ENCODE results near the gene SH3BGRL2. TPM values are rescaled to one million over a fixed set of nuclear protein-coding genes. Genes with fewer than 3 reads are reported as not detected.

Gene SH3BGRL2
- polyA plus RNA-seq, 1 donor (not counting 4 experiments of a cell fraction or from before 2014, with no cell fraction given): 3.8 TPM

GRCh38 chr6:79719248-79719960 is 88.3 kb downstream of the SH3BGRL2 start:
- no peaks in the 10 kb centered on the region for H3K36me3 ChIP-seq (ENCODE audit: control insufficient read depth in 2 of 2, extremely low read depth in 1 of 2, insufficient read depth in 2 of 2, low read length in 2 of 2)
- no peak for FAIRE-seq
- H3K4me2 ChIP-seq (ENCODE audit: control insufficient read depth, extremely low read depth, insufficient read depth, low read depth, low read length): no peak overlapping the region
- no peaks in the 10 kb centered on the region for H3K79me2 ChIP-seq (ENCODE audit: control insufficient read depth, insufficient read depth, low read length)
- no peaks in the 10 kb centered on the region for H3K9me1 ChIP-seq (ENCODE audit: control insufficient read depth, extremely low read depth, insufficient read depth, low read length)
- no peak overlapping the region for H3K4me3 ChIP-seq (ENCODE audit: control insufficient read depth in 2 of 3, extremely low read depth in 1 of 3, insufficient read depth in 2 of 3, low read depth in 1 of 3, low read length in 3 of 3)
- H3K27ac ChIP-seq (ENCODE audit: control insufficient read depth, insufficient read depth, low read length): no peak overlapping the region
- peaks cover under 1% of the 10 kb centered on the region for H3K27me3 ChIP-seq (ENCODE audit: control insufficient read depth, extremely low read depth, insufficient read depth, low read length)
- H3K9me3 ChIP-seq (ENCODE audit: control insufficient read depth, low read depth, low read length): no peaks in the 10 kb centered on the region
- TF ChIP-seq EZH2 (IDR thresholded peaks at IDR 0.05; ENCODE audit: low read length) (no peak), CTCF (optimal IDR thresholded peaks at IDR 0.05 in 1 of 3, IDR thresholded peaks at IDR 0.05 in 1 of 3, conservative IDR thresholded peaks at IDR 0.05 in 1 of 3; ENCODE audit: extremely low read depth in 1 of 3, insufficient read depth in 2 of 3, low read length in 3 of 3) (no peak)
- dilution Hi-C loops (cut with MboI; ENCODE audit: extremely low pct_ligation_motif_present, low sequenced_read_pairs): no loop called here
- no peaks in the 10 kb centered on the region for H4K20me1 ChIP-seq (ENCODE audit: control insufficient read depth, extremely low read depth, insufficient read depth, low read length)
- H3K4me1 ChIP-seq (ENCODE audit: control insufficient read depth, extremely low read depth, insufficient read depth, low read length): no peaks in the 10 kb centered on the region
- H2AFZ ChIP-seq (ENCODE audit: control insufficient read depth, low read length): no peak overlapping the region
- no peak overlapping the region for H3K9ac ChIP-seq (ENCODE audit: control insufficient read depth, extremely low read depth, insufficient read depth, low read length)
- no peak for DNase-seq (ENCODE audit: low read depth, low spot score)

- dilution Hi-C loops (cut with MboI; ENCODE audit: extremely low pct_ligation_motif_present, low sequenced_read_pairs): no loop called here
- no peaks in the 10 kb centered on the region for H4K20me1 ChIP-seq (ENCODE audit: control insufficient read depth, extremely low read depth, insufficient read depth, low read length)
- H3K4me2 ChIP-seq (ENCODE audit: control insufficient read depth, extremely low read depth, insufficient read depth, low read depth, low read length): no peak overlapping the region
- H3K9me3 ChIP-seq (ENCODE audit: control insufficient read depth, low read depth, low read length): no peaks in the 10 kb centered on the region
- H3K27ac ChIP-seq (ENCODE audit: control insufficient read depth, insufficient read depth, low read length): no peak overlapping the region
- H3K4me3 ChIP-seq (ENCODE audit: control insufficient read depth in 2 of 3, extremely low read depth in 1 of 3, insufficient read depth in 2 of 3, low read depth in 1 of 3, low read length in 3 of 3): no peak overlapping the region
- no peak for FAIRE-seq
- no peaks in the 10 kb centered on the region for H3K79me2 ChIP-seq (ENCODE audit: control insufficient read depth, insufficient read depth, low read length)
- DNase-seq (ENCODE audit: low read depth, low spot score): no peak
- TF ChIP-seq CTCF (optimal IDR thresholded peaks at IDR 0.05 in 1 of 3, IDR thresholded peaks at IDR 0.05 in 1 of 3, conservative IDR thresholded peaks at IDR 0.05 in 1 of 3; ENCODE audit: extremely low read depth in 1 of 3, insufficient read depth in 2 of 3, low read length in 3 of 3) (no peak), EZH2 (IDR thresholded peaks at IDR 0.05; ENCODE audit: low read length) (no peak)
- no peak overlapping the region for H2AFZ ChIP-seq (ENCODE audit: control insufficient read depth, low read length)
- H3K9me1 ChIP-seq (ENCODE audit: control insufficient read depth, extremely low read depth, insufficient read depth, low read length): no peaks in the 10 kb centered on the region
- no peaks in the 10 kb centered on the region for H3K36me3 ChIP-seq (ENCODE audit: control insufficient read depth in 2 of 2, extremely low read depth in 1 of 2, insufficient read depth in 2 of 2, low read length in 2 of 2)
- H3K9ac ChIP-seq (ENCODE audit: control insufficient read depth, extremely low read depth, insufficient read depth, low read length): no peak overlapping the region
- no peaks in the 10 kb centered on the region for H3K4me1 ChIP-seq (ENCODE audit: control insufficient read depth, extremely low read depth, insufficient read depth, low read length)
- peaks cover 7% of the 10 kb centered on the region for H3K27me3 ChIP-seq (ENCODE audit: control insufficient read depth, extremely low read depth, insufficient read depth, low read length)
Measured at GRCh38 chr6:79724816-79725215, 93.7 kb downstream of the SH3BGRL2 start.
